Stimulated activated CD4-positive, alpha-beta T cell treated with anti-CD3 and anti-CD28 coated beads, Interleukin-2, amount 100 ng/mL, for 4 hours (primary cell): ENCODE measurements around the gene ACP5.
"Not testable (repeated sequence)": the region's sequence is repeated elsewhere in the genome, so short reads cannot be mapped to it uniquely, and the experiment has no call there.

Experiments used
- DNase-seq: peaks from one replicate; pipeline ENCODE4 v3.0.0-alpha.2; 2020; ENCODE audit warnings: low read depth

ACP5 gene

GRCh38 chr19:11578258-11579142 lies 1.1 kb upstream of the ACP5 start:
- DNase-seq, result no peak

DNA sequence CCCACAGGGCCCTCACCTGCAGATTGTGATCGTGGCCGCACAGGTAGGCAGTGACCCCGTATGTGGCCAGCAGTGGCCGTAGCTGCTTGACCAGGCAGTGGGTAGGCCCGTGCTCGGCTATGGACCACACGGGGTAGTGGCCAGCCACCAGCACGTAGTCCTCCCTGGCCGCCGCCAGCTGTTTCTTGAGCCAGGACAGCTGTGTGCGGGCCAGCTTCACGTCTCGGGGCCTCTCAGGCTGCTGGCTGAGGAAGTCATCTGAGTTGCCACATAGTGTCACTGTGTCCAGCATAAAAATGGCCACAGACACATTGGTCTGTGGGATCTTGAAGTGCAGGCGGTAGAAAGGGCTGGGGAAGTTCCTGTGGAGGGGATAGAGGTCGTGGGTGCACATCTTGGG lies 1.2 kb downstream of the ACP5 start:
- DNase-seq, result no peak

GRCh38 chr19:11574689-11575088 lies 2.8 kb downstream of the ACP5 start:
- no peak for DNase-seq

- DNase-seq, result not testable (repeated sequence)
Observed at GRCh38 chr19:11573763-11574162, 3.7 kb downstream of the ACP5 start.

- DNase-seq, result not testable (repeated sequence)
Observed at GRCh38 chr19:11573354-11573753, 4.1 kb downstream of the ACP5 start.

DNA sequence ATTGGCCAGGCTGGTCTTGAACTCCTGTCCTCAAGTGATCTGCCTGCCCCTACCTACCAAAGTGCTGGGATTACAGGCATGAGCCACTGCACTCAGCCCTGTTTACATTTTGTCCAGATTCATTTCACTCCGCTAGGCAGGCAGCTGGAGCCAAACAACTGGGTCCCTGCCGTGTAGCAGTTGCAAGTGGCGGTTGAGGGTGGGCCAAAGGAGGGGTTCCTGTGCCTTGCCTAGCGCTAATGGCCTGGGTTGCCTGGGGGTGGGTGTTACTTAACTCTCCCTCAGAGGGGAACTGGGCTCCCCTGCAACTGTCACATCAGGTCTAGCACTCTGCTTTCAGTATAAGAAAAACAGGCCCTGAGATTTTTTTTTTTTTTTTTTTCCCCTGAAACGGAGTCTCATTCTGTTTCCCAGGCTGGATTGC lies 7.4 kb downstream of the ACP5 start:
- DNase-seq, result no peak

GRCh38 chr19:11566164-11566563 lies 11.3 kb downstream of the ACP5 start:
- no peak for DNase-seq

GRCh38 chr19:11565649-11565980 lies 11.8 kb downstream of the ACP5 start:
- DNase-seq, result not testable (repeated sequence)

DNA sequence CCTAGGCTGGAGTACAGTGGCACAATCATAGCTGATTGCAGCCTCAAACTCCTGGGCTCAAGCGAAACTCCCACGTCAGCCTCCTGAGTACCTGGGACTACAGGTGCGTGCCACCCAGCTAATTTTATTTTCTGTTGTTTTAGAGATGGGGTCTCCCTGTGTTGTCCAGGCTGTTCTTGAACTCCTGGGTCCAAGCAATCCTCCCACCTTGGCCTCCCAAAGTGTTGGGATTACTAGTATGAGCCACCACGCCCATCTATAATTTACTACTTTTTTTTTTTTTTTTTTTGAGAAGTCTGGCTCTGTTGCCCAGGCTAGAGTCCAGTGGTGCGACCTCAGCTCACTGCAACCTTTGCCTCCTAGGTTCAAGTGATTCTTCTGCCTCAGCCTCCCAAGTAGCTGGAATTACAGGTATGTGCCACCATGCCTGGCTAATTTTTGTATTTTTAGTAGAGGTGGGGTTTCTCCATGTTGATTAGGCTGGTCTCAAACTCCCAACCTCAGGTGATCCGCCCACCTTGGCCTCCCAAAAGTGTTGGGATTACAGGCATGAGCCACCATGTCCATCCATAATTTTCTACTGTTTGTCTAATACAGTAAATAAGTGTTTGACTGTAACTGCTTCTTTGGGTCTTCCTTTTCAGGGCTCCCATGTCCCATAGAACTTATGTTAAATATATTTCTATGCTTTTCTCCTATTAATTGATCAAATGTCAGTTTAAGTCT lies 13.2 kb downstream of the ACP5 start:
- DNase-seq, result not testable (repeated sequence)

DNA sequence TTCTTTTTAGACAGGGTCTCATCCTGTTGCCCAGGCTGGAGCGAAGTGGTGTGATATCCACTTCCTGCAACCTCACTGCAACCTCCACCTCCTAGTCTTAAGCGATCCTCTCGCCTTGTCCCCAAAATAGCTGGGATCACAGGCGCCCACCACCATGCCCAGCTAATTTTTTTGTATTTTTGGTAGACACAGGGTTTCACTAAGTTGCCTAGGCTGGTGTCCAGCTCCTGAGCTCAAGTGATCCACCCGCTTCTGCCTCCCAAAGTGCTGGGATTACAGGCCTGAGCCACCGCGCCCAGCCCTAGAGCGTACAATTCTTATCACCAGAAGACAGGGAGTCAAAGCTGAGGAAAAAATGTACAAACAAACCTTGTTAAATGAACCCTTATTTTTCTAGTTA lies 13.9 kb downstream of the ACP5 start:
- DNase-seq, result no peak

GRCh38 chr19:11560404-11561051 lies 16.9 kb downstream of the ACP5 start:
- peak; percentile 57 for DNase-seq

DNA sequence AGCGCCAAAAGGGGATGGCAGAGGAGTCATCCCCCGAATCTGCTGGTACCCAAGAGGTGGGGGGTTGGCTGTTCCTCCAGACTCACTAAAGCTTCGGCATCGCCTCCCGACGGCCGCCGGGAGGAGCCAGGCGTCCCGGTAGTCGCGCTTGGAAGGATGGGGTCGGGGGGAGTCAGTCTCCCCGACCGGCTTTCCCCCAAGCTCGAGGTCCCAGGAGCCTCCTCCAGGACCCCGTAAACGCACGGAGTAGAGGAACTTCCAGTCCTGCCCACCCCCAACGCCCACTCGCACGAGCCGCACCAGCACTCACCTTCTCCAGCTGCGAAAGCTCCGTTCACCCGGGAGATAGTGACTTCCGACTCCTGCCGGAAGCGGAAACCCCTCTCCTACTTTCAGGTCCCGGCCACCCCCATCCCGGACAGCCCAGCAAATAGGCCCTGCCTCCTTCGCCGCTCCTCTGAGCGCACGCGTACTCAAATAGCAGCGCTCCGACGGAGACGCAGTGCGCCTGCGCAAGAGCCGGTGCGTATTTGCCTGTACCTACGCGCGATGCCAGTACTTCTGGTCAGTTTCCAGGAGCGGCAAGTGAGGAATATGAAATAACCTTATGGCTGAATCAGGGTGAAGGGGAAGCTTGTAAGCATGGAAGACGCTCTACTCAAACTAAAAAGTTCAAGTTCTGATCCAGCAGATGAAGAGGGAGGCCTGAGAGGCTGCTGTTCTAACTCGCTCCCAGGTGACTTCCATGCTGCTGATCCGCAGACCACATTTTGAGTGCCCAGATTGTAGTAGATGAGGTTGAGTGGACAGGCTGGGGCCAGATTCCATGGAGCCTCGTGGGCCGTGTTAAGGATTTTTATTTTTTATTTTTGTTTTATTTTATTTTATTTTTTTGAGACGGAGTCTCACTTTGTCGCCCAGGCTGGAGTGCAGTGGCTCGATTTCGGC lies 18.3 kb downstream of the ACP5 start, which contains the start of gene ELOF1:
TSS of gene ELOF1 (minus strand) at position 350 of the 948 bp plus-strand sequence. CDS start 4,883 bp downstream, outside the sequence.
- peak; percentile 95 for DNase-seq

DNA sequence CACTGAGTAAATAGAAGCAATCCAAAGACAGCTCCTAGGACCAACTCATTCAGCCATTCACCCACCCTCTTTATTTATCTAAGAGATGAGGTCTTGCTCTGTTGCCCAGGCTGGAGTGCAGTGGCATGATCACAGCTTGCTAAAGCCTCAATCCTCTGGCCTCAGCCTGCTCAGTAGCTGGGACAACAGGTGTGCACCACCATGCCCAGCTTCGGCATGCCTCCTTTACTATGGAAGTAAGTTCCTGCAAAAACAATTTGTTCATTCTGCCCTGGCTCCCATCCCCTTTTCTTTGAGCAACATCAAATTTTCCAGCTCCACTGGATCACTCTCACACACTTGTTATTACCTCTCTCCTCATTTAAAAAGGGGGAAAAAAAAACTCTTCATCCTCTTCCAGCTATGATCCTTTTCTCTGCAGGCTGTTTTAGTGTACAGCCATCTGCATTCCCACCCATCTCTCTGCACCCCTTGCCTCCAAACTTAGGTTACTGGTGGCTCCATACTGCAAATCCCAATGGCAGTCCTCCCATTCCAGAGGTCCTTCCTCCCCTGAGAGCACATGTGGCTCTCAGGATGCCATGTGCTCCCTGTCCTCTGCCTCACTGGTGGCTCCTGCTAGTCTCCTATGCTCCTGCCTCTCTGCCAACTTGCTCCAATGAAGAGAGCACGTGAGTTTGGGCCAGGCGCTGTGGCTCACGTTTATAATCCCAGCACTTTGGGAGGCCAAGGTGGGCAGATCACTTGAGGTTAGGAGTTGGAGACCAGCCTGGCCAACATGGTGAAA lies 20.6 kb downstream of the ACP5 start:
- DNase-seq, result no peak

- no peak for DNase-seq
Observed at GRCh38 chr19:11555246-11555645, 22.2 kb downstream of the ACP5 start.

GRCh38 chr19:11554160-11554559 lies 23.3 kb downstream of the ACP5 start:
- no peak for DNase-seq

- no peak for DNase-seq
Observed at GRCh38 chr19:11552666-11553372, 24.6 kb downstream of the ACP5 start.

DNA sequence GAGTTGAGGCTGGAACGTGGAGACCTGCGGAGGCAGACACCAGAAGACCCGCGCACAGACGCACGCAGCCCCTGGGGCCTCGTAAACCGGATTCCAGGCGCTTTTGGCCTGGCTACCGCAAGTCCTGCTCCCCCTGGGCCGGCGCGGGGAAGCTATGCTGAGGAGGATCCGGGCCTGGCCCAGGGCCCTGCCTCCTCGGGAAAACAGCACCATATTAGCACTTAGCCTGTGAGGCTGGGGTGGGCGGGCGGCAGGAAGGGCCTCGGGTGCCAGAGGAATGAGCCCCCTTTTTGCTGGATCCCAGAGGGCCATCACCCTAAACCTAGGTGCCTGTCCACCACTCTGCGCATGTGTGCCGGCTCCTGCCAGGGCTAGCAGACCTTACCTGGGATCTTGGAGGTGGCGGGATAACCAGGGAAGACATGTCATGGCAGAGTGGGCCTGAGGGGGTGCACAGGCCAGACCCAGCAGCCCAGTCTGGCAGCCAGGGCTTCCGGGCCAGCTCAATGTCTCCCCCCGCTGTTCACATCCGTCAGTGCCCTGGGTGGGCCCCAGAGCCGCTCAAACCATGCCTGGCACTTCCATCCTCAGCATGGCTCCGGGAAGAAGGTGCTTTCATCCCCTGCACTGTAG lies 25.7 kb downstream of the ACP5 start:
- DNase-seq, result no peak

- DNase-seq, result no peak
Observed at GRCh38 chr19:11550265-11550664, 27.2 kb downstream of the ACP5 start.

DNA sequence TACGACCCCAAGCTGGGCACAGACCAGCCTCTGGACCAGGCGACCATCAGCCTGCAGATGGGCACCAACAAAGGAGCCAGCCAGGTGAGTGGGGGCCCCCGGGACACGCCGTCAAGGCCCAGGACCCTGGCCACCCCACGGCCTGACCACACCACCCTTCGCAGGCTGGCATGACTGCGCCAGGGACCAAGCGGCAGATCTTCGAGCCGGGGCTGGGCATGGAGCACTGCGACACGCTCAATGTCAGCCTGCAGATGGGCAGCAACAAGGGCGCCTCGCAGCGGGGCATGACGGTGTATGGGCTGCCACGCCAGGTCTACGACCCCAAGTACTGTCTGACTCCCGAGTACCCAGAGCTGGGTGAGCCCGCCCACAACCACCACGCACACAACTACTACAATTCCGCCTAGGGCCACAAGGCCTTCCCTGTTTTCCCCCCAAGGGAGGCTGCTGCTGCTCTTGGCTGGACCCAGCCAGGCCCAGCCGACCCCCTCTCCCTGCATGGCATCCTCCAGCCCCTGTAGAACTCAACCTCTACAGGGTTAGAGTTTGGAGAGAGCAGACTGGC lies 28.0 kb downstream of the ACP5 start:
- DNase-seq, result no peak
